ENCODE results near the gene CDK5RAP3. TPM values are rescaled to one million over a fixed set of nuclear protein-coding genes. Genes with fewer than 3 reads are reported as not detected.

Gene CDK5RAP3
- total and polyA plus RNA-seq, 2 experiments from 2014 or later = 92.6 to 106 TPM

GRCh38 chr17:47994724-47995123 lies 23.8 kb downstream of the CDK5RAP3 start:
- no peak overlapping the region for H3K4me3 Mint-ChIP-seq
- H3K9me3 Mint-ChIP-seq = no peaks in the 10 kb centered on the region; the same call in 2 of the 3 replicates
- H3K4me1 Mint-ChIP-seq = peaks cover 58% of the 10 kb centered on the region
- Histone ChIP-seq H4K20me1 (replicated peaks; ENCODE audit: insufficient read depth) (no peaks in the 10 kb centered on the region), H3K9me2 (ENCODE audit: insufficient read depth) (no peaks in the 10 kb centered on the region), H2AFZ (peak overlapping the region; percentile 96), H3K79me2 (replicated peaks; ENCODE audit: insufficient read depth) (no peaks in the 10 kb centered on the region), H3K27ac (ENCODE audit: low read depth) (no peak overlapping the region), H3K4me2 (peak overlapping the region; percentile 73), H3K27me3 (ENCODE audit: insufficient read depth) (no peaks in the 10 kb centered on the region), H3F3A (replicated peaks; ENCODE audit: low read depth) (0 out of 2 replicates have a peak, but pooled peaks cover 3% of the 10 kb centered on the region), H3K36me3 (ENCODE audit: insufficient read depth) (no peaks in the 10 kb centered on the region), H3K4me3 (no peak overlapping the region), H3K4me1 (ENCODE audit: insufficient read depth) (peaks cover 35% of the 10 kb centered on the region)
- H3K27me3 Mint-ChIP-seq (ENCODE audit: insufficient read depth, low read depth, poor library complexity) = peaks cover 20% of the 10 kb centered on the region
- no peaks in the 10 kb centered on the region for H3K36me3 Mint-ChIP-seq (ENCODE audit: low read depth)
- no peak overlapping the region for H3K27ac Mint-ChIP-seq
- ATAC-seq (peak; percentile 14), DNase-seq (ENCODE audit: low spot score) (peak; percentile 29)
- TF ChIP-seq CREB1 (CRISPR knock-in tag; IDR thresholded peaks at IDR 0.05; ENCODE audit: low read depth) (no peak), ZNF462 (CRISPR knock-in tag; IDR thresholded peaks at IDR 0.05) (no peak), EZH2phosphoT487 (IDR thresholded peaks at IDR 0.05; ENCODE audit: unreplicated experiment) (no peak), ETS1 (IDR thresholded peaks at IDR 0.05) (no peak), ZNF331 (CRISPR knock-in tag; IDR thresholded peaks at IDR 0.05; ENCODE audit: low read depth) (no peak), EZH2 (IDR thresholded peaks at IDR 0.05; ENCODE audit: low read depth, unreplicated experiment) (no peak), REST (IDR thresholded peaks at IDR 0.05; ENCODE audit: unreplicated experiment) (no peak), POLR2AphosphoS5 (IDR thresholded peaks at IDR 0.05; ENCODE audit: low read depth) (no peak), NANOG (IDR thresholded peaks at IDR 0.05; ENCODE audit: borderline replicate concordance) (no peak), STAT1 (IDR thresholded peaks at IDR 0.05; ENCODE audit: unreplicated experiment) (no peak), CTCF (conservative IDR thresholded peaks at IDR 0.05; ENCODE audit: low read depth in 2 of 2) (no peak), JUNB (IDR thresholded peaks at IDR 0.05; ENCODE audit: unreplicated experiment) (no peak), ZNF114 (CRISPR knock-in tag; IDR thresholded peaks at IDR 0.05) (no peak)
